ENCODE results near the gene GSTO1. TPM values are rescaled to one million over a fixed set of nuclear protein-coding genes. Genes with fewer than 3 reads are reported as not detected.

The GSTO1 gene
- total and polyA plus RNA-seq, 2 donors (not counting 1 experiment from before 2014, with no cell fraction given): 30.1 to 37.7 TPM

DNA sequence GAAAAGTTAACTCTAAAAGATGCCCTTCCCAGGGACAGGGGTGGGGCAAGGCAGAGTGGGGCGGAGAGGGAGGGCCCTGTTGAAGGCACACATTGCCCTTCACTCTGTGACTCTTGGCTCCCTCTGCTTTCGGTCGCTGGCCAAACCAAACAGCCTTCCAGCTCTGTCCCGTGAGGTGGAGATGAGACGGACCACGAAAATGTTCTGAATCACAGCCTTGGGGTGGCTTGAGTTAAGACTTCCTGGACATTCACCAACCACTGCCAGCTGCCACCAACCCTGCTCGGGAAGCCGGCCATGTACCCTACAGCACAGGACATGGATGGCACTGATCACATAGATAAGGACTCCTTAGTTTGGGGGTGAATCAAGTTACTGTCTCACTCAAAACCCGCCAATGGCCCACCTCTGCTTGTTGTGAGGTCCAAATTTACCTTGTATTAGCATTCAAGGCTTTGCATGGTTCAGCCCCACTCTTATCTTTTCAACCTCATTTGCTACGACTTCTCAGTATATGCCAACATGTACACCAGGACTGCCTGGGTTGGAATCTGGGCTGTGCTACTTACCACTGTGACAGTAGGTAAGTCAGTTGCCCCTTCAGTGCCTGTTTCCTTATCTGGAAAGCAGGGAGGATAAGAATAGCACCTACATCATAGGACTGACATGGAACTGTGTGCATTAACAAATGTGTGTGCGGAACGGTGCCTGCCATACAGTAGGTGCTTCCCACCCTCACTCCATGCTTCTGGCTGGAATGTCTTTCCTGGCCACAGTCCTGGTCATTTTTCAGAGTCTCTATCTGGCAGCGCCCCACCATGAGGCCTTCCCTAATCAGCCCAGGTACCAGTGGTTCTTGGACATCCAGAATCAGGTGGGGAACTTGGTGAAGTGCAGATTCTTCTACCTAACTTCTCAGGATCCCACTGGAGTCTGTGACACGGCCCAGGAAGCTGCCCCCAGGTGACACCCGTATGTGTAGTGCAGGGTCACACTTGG, 55.6 kb downstream of the GSTO1 start:
- Histone ChIP-seq H3K79me2 (ENCODE audit: control insufficient read depth, insufficient read depth, low read length) (peaks cover 5% of the 10 kb centered on the region), H3K4me1 (ENCODE audit: control insufficient read depth in 2 of 2, insufficient read depth in 2 of 2, low read length in 2 of 2) (peaks cover 13 to 21% of the 10 kb centered on the region in 2 donors), H3K36me3 (replicated peaks in 1 of 2; ENCODE audit: control extremely low read depth in 1 of 2, control insufficient read depth in 1 of 2, extremely low read depth in 1 of 2, insufficient read depth in 2 of 2, low read length in 1 of 2) (peaks cover 0 to 46% of the 10 kb centered on the region in 2 experiments), H3K27me3 (replicated peaks in 1 of 4; ENCODE audit: control extremely low read depth in 1 of 4, control insufficient read depth in 3 of 4, insufficient read depth in 4 of 4, low read length in 3 of 4) (no peaks in the 10 kb centered on the region), H4K20me1 (ENCODE audit: control insufficient read depth, insufficient read depth, low read length, poor library complexity, severe bottlenecking) (peaks cover 57% of the 10 kb centered on the region), H3K27ac (ENCODE audit: low read length in 2 of 2) (no peak overlapping the region), H3K4me3 (ENCODE audit: control extremely low read depth in 1 of 5, extremely low read depth in 1 of 5, insufficient read depth in 1 of 5, low read depth in 2 of 5, low read length in 4 of 5) (no peak overlapping the region), H3K9me3 (ENCODE audit: control extremely low read depth in 1 of 3, control insufficient read depth in 2 of 3, insufficient read depth in 1 of 3, low read length in 2 of 3) (no peaks in the 10 kb centered on the region), H3K9ac (ENCODE audit: low read length) (no peak overlapping the region), H3K4me2 (replicated peaks; ENCODE audit: low read depth, low read length, poor library complexity, severe bottlenecking) (no peak overlapping the region), H2AFZ (ENCODE audit: insufficient read depth, low read depth, low read length, poor library complexity, severe bottlenecking) (no peak overlapping the region)
- intact Hi-C loops (cut with micrococcal nuclease): no loop called here
- CTCF ChIA-PET: interaction anchor here (1.3 to 23.3 kb wide), 6 partner anchors 9 to 38 kb away, joined by 3 to 594 read pairs (median 58); partner anchors contain the start of genes CFAP58 and ITPRIP
- Mint-ChIP-seq H3K4me3 (no peak overlapping the region), H3K27me3 (no peaks in the 10 kb centered on the region), H3K9me3 (ENCODE audit: insufficient read depth) (no peaks in the 10 kb centered on the region), H3K4me1 (peaks cover 23% of the 10 kb centered on the region), H3K27ac (no peak overlapping the region)
- POLR2A ChIA-PET: no interaction called here
- ATAC-seq (ENCODE audit: low read depth) (no peak), DNase-seq (no peak)
- WGBS (ENCODE audit: insufficient coverage): 97% methylated on average over 10 of the region's 15 CpGs
- no peak for TF ChIP-seq EZH2 (IDR thresholded peaks at IDR 0.05; ENCODE audit: borderline replicate concordance, insufficient read depth, low read depth, low read length, poor library complexity, severe bottlenecking)
- TF ChIP-seq, protein P1, sequence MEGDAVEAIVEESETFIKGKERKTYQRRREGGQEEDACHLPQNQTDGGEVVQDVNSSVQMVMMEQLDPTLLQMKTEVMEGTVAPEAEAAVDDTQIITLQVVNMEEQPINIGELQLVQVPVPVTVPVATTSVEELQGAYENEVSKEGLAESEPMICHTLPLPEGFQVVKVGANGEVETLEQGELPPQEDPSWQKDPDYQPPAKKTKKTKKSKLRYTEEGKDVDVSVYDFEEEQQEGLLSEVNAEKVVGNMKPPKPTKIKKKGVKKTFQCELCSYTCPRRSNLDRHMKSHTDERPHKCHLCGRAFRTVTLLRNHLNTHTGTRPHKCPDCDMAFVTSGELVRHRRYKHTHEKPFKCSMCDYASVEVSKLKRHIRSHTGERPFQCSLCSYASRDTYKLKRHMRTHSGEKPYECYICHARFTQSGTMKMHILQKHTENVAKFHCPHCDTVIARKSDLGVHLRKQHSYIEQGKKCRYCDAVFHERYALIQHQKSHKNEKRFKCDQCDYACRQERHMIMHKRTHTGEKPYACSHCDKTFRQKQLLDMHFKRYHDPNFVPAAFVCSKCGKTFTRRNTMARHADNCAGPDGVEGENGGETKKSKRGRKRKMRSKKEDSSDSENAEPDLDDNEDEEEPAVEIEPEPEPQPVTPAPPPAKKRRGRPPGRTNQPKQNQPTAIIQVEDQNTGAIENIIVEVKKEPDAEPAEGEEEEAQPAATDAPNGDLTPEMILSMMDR (IDR thresholded peaks at IDR 0.05): no peak
